Loucy (cell line): Measurements from ENCODE around the gene OR13J1.

Source experiments
- CTCF ChIP-seq: fragments of 200-600 bp; sonication (generic); conservative IDR thresholded peaks from 2 replicates; pipeline ENCODE4 v1.5.1; 2014; ENCODE audit warnings: mild to moderate bottlenecking, antibody characterized with exemption, low read length
- EZH2phosphoT487 ChIP-seq: fragments of 200-600 bp; IDR thresholded peaks from 2 replicates; pipeline ENCODE4 v1.6.1; 2018; ENCODE audit warnings: antibody characterized with exemption, mild to moderate bottlenecking, moderate library complexity, borderline replicate concordance

GRCh38 chr9:35842020-35842745 is 28.0 kb downstream of the OR13J1 start:
- no peak for TF ChIP-seq CTCF
- TF ChIP-seq EZH2phosphoT487: no peak
